Fibroblast of lung (primary cell): Measurements from ENCODE around the gene DUSP15.

Source experiments
- EZH2 ChIP-seq: IDR thresholded peaks from 2 replicates; pipeline ENCODE4 v1.5.1; 2012; ENCODE audit warnings: low read length, control low read depth, mild to moderate bottlenecking; ENCODE audit errors: missing control alignments
- TF ChIP-seq, protein P1 (sequence below), 2 donors: IDR thresholded peaks in 1 of 2; conservative IDR thresholded peaks in 1 of 2; 1 replicate in 1 of 2; 2 replicates in 1 of 2; pipeline ENCODE4 v1.5.1; 2011 to 2012; ENCODE audit warnings: low read length in 2 of 2, control low read depth in 1 of 2, inconsistent platforms in 1 of 2, low read depth in 1 of 2, mild to moderate bottlenecking in 1 of 2

DNA sequence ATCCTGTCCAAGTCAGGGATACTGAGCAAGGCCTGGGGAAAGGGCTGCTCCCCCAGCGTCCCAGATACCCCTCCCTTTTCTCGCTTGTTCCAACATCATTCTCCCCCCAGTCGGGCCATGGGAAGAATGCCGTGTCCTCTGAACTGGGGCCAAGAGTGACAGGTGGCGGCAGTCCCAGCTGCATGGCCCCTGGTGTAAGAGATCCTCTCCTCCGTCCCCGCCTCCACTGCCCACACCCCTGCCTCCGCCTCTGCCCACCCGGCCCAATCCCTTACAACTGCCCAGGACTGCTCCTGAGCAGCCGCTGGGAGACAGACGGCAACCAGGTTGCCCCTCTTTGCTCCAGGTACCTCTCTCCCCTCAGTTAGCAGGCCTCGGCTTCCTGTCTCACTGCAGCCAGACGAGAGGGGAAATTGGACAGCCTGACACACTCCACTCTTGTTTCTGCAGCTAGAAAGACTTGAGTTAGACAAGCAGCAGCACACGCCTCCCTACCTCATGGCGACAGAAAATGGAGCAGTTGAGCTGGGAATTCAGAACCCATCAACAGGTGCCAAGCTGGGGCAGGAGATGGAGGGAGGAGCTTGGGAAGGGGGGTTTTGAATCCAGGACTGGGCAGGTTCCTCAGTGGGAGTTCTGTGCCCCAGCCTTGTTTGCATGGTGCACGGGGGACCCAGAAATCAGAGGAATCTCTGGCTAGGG is 51.1 kb downstream of the DUSP15 start, which contains the start of gene MYLK2:
- TF ChIP-seq, protein P1, sequence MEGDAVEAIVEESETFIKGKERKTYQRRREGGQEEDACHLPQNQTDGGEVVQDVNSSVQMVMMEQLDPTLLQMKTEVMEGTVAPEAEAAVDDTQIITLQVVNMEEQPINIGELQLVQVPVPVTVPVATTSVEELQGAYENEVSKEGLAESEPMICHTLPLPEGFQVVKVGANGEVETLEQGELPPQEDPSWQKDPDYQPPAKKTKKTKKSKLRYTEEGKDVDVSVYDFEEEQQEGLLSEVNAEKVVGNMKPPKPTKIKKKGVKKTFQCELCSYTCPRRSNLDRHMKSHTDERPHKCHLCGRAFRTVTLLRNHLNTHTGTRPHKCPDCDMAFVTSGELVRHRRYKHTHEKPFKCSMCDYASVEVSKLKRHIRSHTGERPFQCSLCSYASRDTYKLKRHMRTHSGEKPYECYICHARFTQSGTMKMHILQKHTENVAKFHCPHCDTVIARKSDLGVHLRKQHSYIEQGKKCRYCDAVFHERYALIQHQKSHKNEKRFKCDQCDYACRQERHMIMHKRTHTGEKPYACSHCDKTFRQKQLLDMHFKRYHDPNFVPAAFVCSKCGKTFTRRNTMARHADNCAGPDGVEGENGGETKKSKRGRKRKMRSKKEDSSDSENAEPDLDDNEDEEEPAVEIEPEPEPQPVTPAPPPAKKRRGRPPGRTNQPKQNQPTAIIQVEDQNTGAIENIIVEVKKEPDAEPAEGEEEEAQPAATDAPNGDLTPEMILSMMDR (conservative IDR thresholded peaks at IDR 0.05 in 1 of 2, IDR thresholded peaks at IDR 0.05 in 1 of 2; ENCODE audit: low read depth in 1 of 2, low read length in 2 of 2), result no peak
- TF ChIP-seq EZH2, result no peak
